ENCODE data around the gene PARVB.

- TF ChIP-seq TCF12 (IDR thresholded peaks at IDR 0.05; ENCODE audit: low read depth, low read length) = no peak
- TF ChIP-seq HDAC6 (IDR thresholded peaks at IDR 0.05; ENCODE audit: low read depth, low read length) = no peak
- no peak for TF ChIP-seq EP300 (IDR thresholded peaks at IDR 0.05; ENCODE audit: borderline replicate concordance in 1 of 2, low read depth in 2 of 2, low read length in 2 of 2)
These were observed 68.6 kb downstream of the PARVB start for GRCh38 chr22:44092636-44093220.
